Tibial nerve (tissue), 4 donors: ENCODE data around the gene MS4A12. TPM values are rescaled to one million over a fixed set of nuclear protein-coding genes. Genes with fewer than 3 reads are reported as not detected.
A peak's percentile ranks its signal among the peaks of the same experiment; 100 is the strongest.

ENCODE experiments used
- DNase-seq, 2 donors: peaks; one replicate each; pipeline ENCODE4 v3.0.0-alpha.2; 2019; ENCODE audit warnings: low spot score in 2 of 2
- H3K27ac ChIP-seq, 4 donors: fragments of 200-600 bp; sonication (generic) in 3 of 4; one replicate each; pipeline ENCODE4 v1.5.1; 2017 to 2019; ENCODE audit warnings: mild to moderate bottlenecking in 1 of 4
- H3K27me3 ChIP-seq, 2 donors: fragments of 200-600 bp; sonication (generic) in 1 of 2; one replicate each; pipeline versions ENCODE4 v1.5.1 to v1.6.0; 2017 to 2019
- H3K36me3 ChIP-seq, 3 donors: fragments of 200-600 bp; sonication (generic); one replicate each; pipeline ENCODE4 v1.5.1; 2018 to 2019
- H3K4me1 ChIP-seq, 4 donors: fragments of 200-600 bp; sonication (generic) in 3 of 4; one replicate each; pipeline ENCODE4 v1.5.1; 2017 to 2019
- H3K4me3 ChIP-seq, 4 donors: fragments of 200-600 bp; sonication (generic) in 3 of 4; one replicate each; pipeline ENCODE4 v1.5.1; 2017 to 2019; ENCODE audit warnings: mild to moderate bottlenecking in 1 of 4, moderate library complexity in 1 of 4
- H3K9me3 ChIP-seq, 4 donors: fragments of 200-600 bp; sonication (generic) in 3 of 4; one replicate each; pipeline ENCODE4 v1.5.1; 2017 to 2019
- EP300 ChIP-seq, 2 donors: sonication (generic); formaldehyde crosslinking; IDR thresholded peaks; one replicate each; pipeline ENCODE4 v1.6.1; 2017; ENCODE audit warnings: antibody characterized with exemption in 2 of 2, mild to moderate bottlenecking in 1 of 2
- POLR2A ChIP-seq, 2 donors: fragments of 450-650 bp; IDR thresholded peaks; one replicate each; pipeline ENCODE4 v1.6.1; 2017; ENCODE audit warnings: antibody characterized with exemption in 2 of 2, mild to moderate bottlenecking in 2 of 2, moderate library complexity in 2 of 2
- WGBS, 2 donors: methylation state at CpG; one replicate each; pipeline ENCODE4 v1.1.5; 2018; 5-methylcytosine and 5-hydroxymethylcytosine counted together
- total RNA-seq, 4 donors: library from RNA; depleted of rRNA; stranded (reverse); fragments of >200 nt; gene quantifications; one replicate each; pipeline ENCODE4 v1.1.0, GENCODE V29; 2016
- TF ChIP-seq, protein P1 (sequence below), 5 experiments: fragments of 200-600 bp in 3 of 5; fragments of 450-650 bp in 2 of 5; sonication (generic) in 3 of 5; IDR thresholded peaks; one replicate each; pipeline ENCODE4 v1.5.1; 2016 to 2019; ENCODE audit warnings: antibody characterized with exemption in 5 of 5, mild to moderate bottlenecking in 3 of 5, moderate library complexity in 2 of 5

The MS4A12 gene
- total RNA-seq, 4 donors from 2014 or later = not detected

DNA sequence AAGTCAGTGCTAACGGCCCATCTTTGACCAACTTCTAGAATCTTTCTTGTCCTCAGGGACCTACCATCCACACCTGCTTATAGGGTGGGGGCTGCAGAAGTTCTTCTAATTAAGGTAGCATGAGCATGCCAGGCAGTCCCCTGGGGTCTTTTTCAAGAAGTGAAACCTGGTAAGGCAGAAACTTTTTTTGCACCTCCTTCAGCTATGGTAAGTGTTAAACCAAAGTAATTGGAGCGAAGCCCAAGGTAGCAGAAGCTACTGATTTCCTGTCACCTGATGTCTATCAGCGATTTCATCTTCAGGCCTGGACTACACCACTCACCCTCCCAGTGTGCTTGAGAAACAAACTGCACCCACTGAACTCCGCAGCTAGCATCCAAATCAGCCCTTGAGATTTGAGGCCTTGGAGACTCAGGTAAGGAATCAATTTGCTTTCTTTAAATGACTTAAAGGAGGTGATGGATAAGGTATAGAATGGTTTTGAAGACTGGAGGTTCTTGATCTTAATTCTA, 37.0 kb upstream of the MS4A12 start, which contains the start of gene MS4A1:
Gene MS4A1, plus strand, starts transcription at position 317 of the 512 bp plus-strand sequence. CDS start 6,528 bp downstream, outside the sequence.
- H3K27me3 ChIP-seq = no peaks in the 10 kb centered on the region
- WGBS, 2 donors = 65 to 75% methylated on average over 4 of the region's 4 CpGs
- no peak for DNase-seq
- H3K27ac ChIP-seq = peak within 1 kb of the TSS in 1 of 4 donors; percentile 56
- no peaks in the 10 kb centered on the region for H3K9me3 ChIP-seq
- H3K36me3 ChIP-seq = no peaks in the 10 kb centered on the region
- H3K4me3 ChIP-seq = peak within 1 kb of the TSS in 1 of 4 donors; percentile 35
- TF ChIP-seq EP300 (IDR thresholded peaks at IDR 0.05) (no peak), POLR2A (IDR thresholded peaks at IDR 0.05) (no peak)
- TF ChIP-seq, protein P1, sequence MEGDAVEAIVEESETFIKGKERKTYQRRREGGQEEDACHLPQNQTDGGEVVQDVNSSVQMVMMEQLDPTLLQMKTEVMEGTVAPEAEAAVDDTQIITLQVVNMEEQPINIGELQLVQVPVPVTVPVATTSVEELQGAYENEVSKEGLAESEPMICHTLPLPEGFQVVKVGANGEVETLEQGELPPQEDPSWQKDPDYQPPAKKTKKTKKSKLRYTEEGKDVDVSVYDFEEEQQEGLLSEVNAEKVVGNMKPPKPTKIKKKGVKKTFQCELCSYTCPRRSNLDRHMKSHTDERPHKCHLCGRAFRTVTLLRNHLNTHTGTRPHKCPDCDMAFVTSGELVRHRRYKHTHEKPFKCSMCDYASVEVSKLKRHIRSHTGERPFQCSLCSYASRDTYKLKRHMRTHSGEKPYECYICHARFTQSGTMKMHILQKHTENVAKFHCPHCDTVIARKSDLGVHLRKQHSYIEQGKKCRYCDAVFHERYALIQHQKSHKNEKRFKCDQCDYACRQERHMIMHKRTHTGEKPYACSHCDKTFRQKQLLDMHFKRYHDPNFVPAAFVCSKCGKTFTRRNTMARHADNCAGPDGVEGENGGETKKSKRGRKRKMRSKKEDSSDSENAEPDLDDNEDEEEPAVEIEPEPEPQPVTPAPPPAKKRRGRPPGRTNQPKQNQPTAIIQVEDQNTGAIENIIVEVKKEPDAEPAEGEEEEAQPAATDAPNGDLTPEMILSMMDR (IDR thresholded peaks at IDR 0.05) = no peak
- H3K4me1 ChIP-seq = no peaks in the 10 kb centered on the region

DNA sequence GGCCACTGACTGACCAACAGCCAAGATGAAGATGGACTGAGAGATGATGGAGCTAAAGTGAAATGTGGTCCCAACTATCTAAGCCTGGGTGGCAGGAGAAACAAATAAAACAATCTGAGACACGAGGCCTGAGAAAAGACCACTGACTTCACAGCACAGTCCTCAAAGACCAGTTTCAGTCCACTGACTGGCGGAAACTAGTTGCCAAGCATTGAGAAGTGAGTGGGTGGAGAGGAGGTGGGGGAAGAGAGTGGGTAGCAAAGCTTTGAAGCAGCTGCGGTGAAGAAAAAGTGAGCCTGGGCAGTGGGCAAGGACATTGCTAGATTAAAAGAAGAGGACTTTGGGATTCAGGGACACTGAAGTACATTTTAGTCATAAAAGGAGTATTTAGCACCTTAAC, 35.0 kb upstream of the MS4A12 start:
- Histone ChIP-seq H3K36me3 (no peaks in the 10 kb centered on the region), H3K4me3 (peak overlapping the region in 1 of 4 donors; percentile 3), H3K27me3 (no peaks in the 10 kb centered on the region), H3K27ac (peak overlapping the region in 1 of 4 donors; percentile 19), H3K9me3 (no peaks in the 10 kb centered on the region), H3K4me1 (no peaks in the 10 kb centered on the region)
- no peak for DNase-seq
- TF ChIP-seq, protein P1 (IDR thresholded peaks at IDR 0.05) = no peak
- TF ChIP-seq POLR2A (IDR thresholded peaks at IDR 0.05) (no peak), EP300 (IDR thresholded peaks at IDR 0.05) (no peak)
- 66 to 75% methylated on average over 3 of the region's 3 CpGs for WGBS, 2 donors

DNA sequence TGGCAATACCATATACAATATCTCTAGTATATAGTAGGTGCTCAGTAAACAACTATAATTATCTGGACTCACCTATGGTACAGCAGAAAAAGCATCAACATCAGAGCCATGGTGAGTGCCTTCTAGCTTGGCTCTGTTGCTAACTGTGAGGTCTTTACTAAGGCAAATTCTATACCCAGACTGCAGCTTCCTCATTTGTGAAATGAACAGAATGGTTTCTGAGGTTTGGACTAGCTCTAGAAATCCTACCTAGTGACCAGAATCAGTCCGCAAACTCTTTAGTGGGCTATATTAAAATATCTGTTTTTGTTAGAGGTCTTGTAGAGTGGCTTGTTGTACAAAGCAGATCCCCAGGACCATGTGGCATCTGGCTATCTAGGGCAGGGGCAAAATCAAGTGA, 33.2 kb upstream of the MS4A12 start:
- 96 to 100% methylated on average over 1 of the region's 1 CpG for WGBS, 2 donors

DNA sequence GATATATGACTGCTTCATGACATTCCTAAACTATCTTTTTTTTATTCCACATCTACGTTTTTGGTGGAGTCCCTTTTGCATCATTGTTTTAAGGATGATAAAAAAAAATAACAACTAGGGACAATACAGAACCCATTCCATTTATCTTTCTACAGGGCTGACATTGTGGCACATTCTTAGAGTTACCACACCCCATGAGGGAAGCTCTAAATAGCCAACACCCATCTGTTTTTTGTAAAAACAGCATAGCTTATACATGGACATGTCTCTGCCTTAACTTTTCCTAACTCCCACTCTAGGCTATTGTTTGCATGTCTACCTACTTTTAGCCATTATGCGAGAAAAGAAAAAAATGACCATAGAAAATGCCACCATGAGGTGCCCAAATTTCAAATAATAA, 23.7 kb upstream of the MS4A12 start:
- Histone ChIP-seq H3K36me3 (no peaks in the 10 kb centered on the region), H3K4me3 (no peak overlapping the region), H3K9me3 (no peaks in the 10 kb centered on the region), H3K27ac (peak overlapping the region in 1 of 4 donors; percentile 15), H3K27me3 (no peaks in the 10 kb centered on the region), H3K4me1 (no peaks in the 10 kb centered on the region)
- no peak for DNase-seq
- WGBS, 2 donors = 66 to 78% methylated on average over 2 of the region's 2 CpGs
- no peak for TF ChIP-seq EP300 (IDR thresholded peaks at IDR 0.05)
- TF ChIP-seq POLR2A (IDR thresholded peaks at IDR 0.05) = no peak

More for the DNA sequence above, 33.2 kb upstream of the MS4A12 start:
- no peaks in the 10 kb centered on the region for H3K4me1 ChIP-seq
- no peaks in the 10 kb centered on the region for H3K27me3 ChIP-seq
- TF ChIP-seq, protein P1 (IDR thresholded peaks at IDR 0.05) = no peak
- TF ChIP-seq EP300 (IDR thresholded peaks at IDR 0.05) (no peak), POLR2A (IDR thresholded peaks at IDR 0.05) (no peak)
- H3K4me3 ChIP-seq = no peak overlapping the region
- no peak for DNase-seq
- H3K36me3 ChIP-seq = no peaks in the 10 kb centered on the region
- H3K27ac ChIP-seq = no peak overlapping the region
- H3K9me3 ChIP-seq = no peaks in the 10 kb centered on the region

DNA sequence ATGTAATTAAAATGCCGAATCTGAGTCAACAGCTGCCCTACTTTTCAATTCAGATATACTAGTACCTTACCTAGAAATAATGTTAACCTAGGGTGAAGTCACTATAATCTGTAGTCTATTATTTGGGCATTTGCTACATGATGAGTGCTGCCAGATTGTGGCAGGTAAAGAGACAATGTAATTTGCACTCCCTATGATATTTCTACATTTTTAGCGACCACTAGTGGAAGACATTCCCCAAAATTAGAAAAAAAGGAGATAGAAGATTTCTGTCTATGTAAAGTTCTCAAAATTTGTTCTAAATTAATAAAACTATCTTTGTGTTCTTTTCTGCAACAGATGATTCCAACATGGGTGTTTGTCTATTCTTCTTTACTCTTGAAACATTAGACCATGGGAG, 22.9 kb upstream of the MS4A12 start:
- no peaks in the 10 kb centered on the region for H3K27me3 ChIP-seq
- DNase-seq = no peak
- H3K36me3 ChIP-seq = no peaks in the 10 kb centered on the region
- H3K4me3 ChIP-seq = no peak overlapping the region
- no peak overlapping the region for H3K27ac ChIP-seq
- peaks cover 0 to 3% (median 0%) of the 10 kb centered on the region in 4 donors for H3K9me3 ChIP-seq
- H3K4me1 ChIP-seq = no peaks in the 10 kb centered on the region
- 63 to 78% methylated on average over 2 of the region's 2 CpGs for WGBS, 2 donors
- no peak for TF ChIP-seq POLR2A (IDR thresholded peaks at IDR 0.05)
- TF ChIP-seq, protein P1 (IDR thresholded peaks at IDR 0.05) = no peak
- TF ChIP-seq EP300 (IDR thresholded peaks at IDR 0.05) = no peak
